PC-9 (cell line): ENCODE measurements around the gene CSNK1E. TPM values are rescaled to one million over a fixed set of nuclear protein-coding genes. Genes with fewer than 3 reads are reported as not detected.
A peak's percentile ranks its signal among the peaks of the same experiment; 100 is the strongest.

ENCODE experiments used
- BruUV-seq: library from RNA; stranded (reverse); fragments of 400-500 nt; replicated peaks from 2 replicates; lab custom pipeline; 2021; lab: Mats Ljungman, UMichigan
- CTCF ChIA-PET: fragments of 300-600 bp; sonication (Branson Sonifier 250); formaldehyde crosslinking; loops from one replicate; lab custom pipeline; 2022; ENCODE audit warnings: antibody characterized with exemption; lab: Charles Lee
- POLR2A ChIA-PET: fragments of 300-600 bp; sonication (Branson Sonifier 250); formaldehyde crosslinking; loops from one replicate; lab custom pipeline; 2022; ENCODE audit warnings: antibody characterized with exemption; ENCODE audit not compliant: unreplicated experiment; lab: Charles Lee
- DNase-seq, 2 experiments: peaks; one replicate each; pipeline versions ENCODE4 v3.0.0 to v3.0.0-alpha.2; 2015 to 2022; ENCODE audit warnings: mixed read lengths in 1 of 2
- H2AFZ ChIP-seq: fragments of 200-600 bp; sonication (generic); 2 replicates; pipeline ENCODE4 v1.8.1; 2017; ENCODE audit warnings: antibody characterized with exemption
- H3F3A ChIP-seq: fragments of 200-600 bp; sonication (generic); 2 replicates; pipeline ENCODE4 v1.8.1; 2017; ENCODE audit warnings: antibody characterized with exemption, mild to moderate bottlenecking, low read depth; ENCODE audit not compliant: insufficient read depth
- H3K27ac ChIP-seq: fragments of 200-600 bp; sonication (generic); 2 replicates; pipeline ENCODE4 v1.6.1; 2016; ENCODE audit warnings: mixed run types
- H3K27me3 ChIP-seq: fragments of 200-600 bp; sonication (generic); 2 replicates; pipeline ENCODE4 v1.6.1; 2016; ENCODE audit warnings: low read depth, mixed run types; ENCODE audit not compliant: insufficient read depth
- H3K36me3 ChIP-seq: fragments of 200-600 bp; sonication (generic); 2 replicates; pipeline ENCODE4 v1.6.1; 2016; ENCODE audit warnings: low read depth, mixed run types
- H3K4me1 ChIP-seq: fragments of 200-600 bp; sonication (generic); replicated peaks from 2 replicates; pipeline ENCODE4 v1.6.1; 2016; ENCODE audit warnings: mixed run types; ENCODE audit not compliant: insufficient read depth
- H3K4me2 ChIP-seq: fragments of 200-600 bp; sonication (generic); 2 replicates; pipeline ENCODE4 v1.6.1; 2017; ENCODE audit warnings: mixed run types
- H3K4me3 ChIP-seq: fragments of 200-600 bp; sonication (generic); 2 replicates; pipeline ENCODE4 v1.6.1; 2016; ENCODE audit warnings: mixed run types
- H3K79me2 ChIP-seq: fragments of 200-600 bp; sonication (generic); 2 replicates; pipeline ENCODE4 v1.6.1; 2017; ENCODE audit warnings: low read depth, mixed run types
- H3K9me2 ChIP-seq: fragments of 200-600 bp; sonication (generic); 2 replicates; pipeline ENCODE4 v1.8.1; 2017; ENCODE audit warnings: mild to moderate bottlenecking; ENCODE audit not compliant: insufficient read depth
- H3K9me3 ChIP-seq: fragments of 200-600 bp; sonication (generic); 2 replicates; pipeline ENCODE4 v1.8.1; 2016; ENCODE audit warnings: low read depth; ENCODE audit not compliant: insufficient read depth
- H4K20me1 ChIP-seq: fragments of 200-600 bp; sonication (generic); 2 replicates; pipeline ENCODE4 v1.8.1; 2017; ENCODE audit not compliant: insufficient read depth
- CTCF ChIP-seq: fragments of 200-600 bp; sonication (generic); conservative IDR thresholded peaks from 2 replicates; pipeline ENCODE4 v1.6.1; 2017; ENCODE audit warnings: mixed run types, antibody characterized with exemption, mild to moderate bottlenecking, moderate library complexity
- EZH2 ChIP-seq: fragments of 200-600 bp; sonication (generic); IDR thresholded peaks from 2 replicates; pipeline ENCODE4 v1.8.0; 2017; ENCODE audit warnings: antibody characterized with exemption, low read depth
- intact Hi-C: fragments of 100-400 bp; cut with micrococcal nuclease; formaldehyde crosslinking; loops from one replicate; pipeline ENCODE4 v1.10.0; 2022; ENCODE audit not compliant: unreplicated experiment
- total RNA-seq: library from RNA; stranded (reverse); gene quantifications from 2 replicates; pipeline ENCODE4 v1.2.3, GENCODE V29; 2021

The CSNK1E gene
- total RNA-seq, 1 experiment from 2014 or later, result 348 TPM

- Histone ChIP-seq H3K4me3 (peak overlapping the region; percentile 43; the same call in 1 of the 2 replicates), H3K4me2 (peak overlapping the region; percentile 79), H4K20me1 (peaks cover 22% of the 10 kb centered on the region), H3K79me2 (peaks cover 29% of the 10 kb centered on the region), H3K27ac (peak overlapping the region; percentile 80), H3K9me2 (no peaks in the 10 kb centered on the region), H3K4me1 (peaks cover 40% of the 10 kb centered on the region), H3F3A (peaks cover 48% of the 10 kb centered on the region), H3K9me3 (no peaks in the 10 kb centered on the region), H3K36me3 (0 out of 2 replicates have a peak, but pooled peaks cover 2% of the 10 kb centered on the region), H3K27me3 (no peaks in the 10 kb centered on the region), H2AFZ (peak overlapping the region; percentile 23; the same call in 1 of the 2 replicates)
- CTCF ChIA-PET, result interaction anchor here (0.7 to 1.3 kb wide), 2 partner anchors 29 to 250 kb away, joined by 8 to 17 read pairs; no protein-coding TSS in a partner anchor
- TF ChIP-seq CTCF (no peak), EZH2 (no peak)
- DNase-seq, result no peak
- BruUV-seq, result TSS peak; percentile 78
- intact Hi-C loops, result loop anchor here (10.0 kb wide), 1 partner anchor 386 kb away; the partner anchor contains the start of genes GTPBP1 and JOSD1
- POLR2A ChIA-PET, result interaction anchor here (0.5 kb wide), 1 partner anchor 35 kb away, joined by 5 read pairs; no protein-coding TSS in a partner anchor
These were observed 1.9 kb upstream of the CSNK1E start for GRCh38 chr22:38318792-38319773.

- Histone ChIP-seq H3K9me2 (no peaks in the 10 kb centered on the region), H2AFZ (peak overlapping the region; percentile 81), H3K9me3 (no peaks in the 10 kb centered on the region), H3K79me2 (peaks cover 39% of the 10 kb centered on the region), H3K4me3 (peak overlapping the region; percentile 60), H3K4me1 (peaks cover 44% of the 10 kb centered on the region), H3K27ac (peak overlapping the region; percentile 80), H3K27me3 (no peaks in the 10 kb centered on the region), H3K36me3 (0 out of 2 replicates have a peak, but pooled peaks cover 9% of the 10 kb centered on the region), H3F3A (peaks cover 46% of the 10 kb centered on the region), H4K20me1 (peaks cover 31% of the 10 kb centered on the region), H3K4me2 (peak overlapping the region; percentile 79)
- no peak for TF ChIP-seq EZH2
- TF ChIP-seq CTCF, result no peak
- intact Hi-C loops, result loop anchor here (2.0 to 10.0 kb wide), 2 partner anchors 189 to 387 kb away; partner anchors contain the start of genes DDX17, GTPBP1 and JOSD1
- CTCF ChIA-PET, result interaction anchor here (0.5 to 1.3 kb wide), 3 partner anchors 13 to 28 kb away, joined by 3 to 10 read pairs (median 8); no protein-coding TSS in a partner anchor
- no TSS peak for BruUV-seq
- POLR2A ChIA-PET, result interaction anchor here (0.5 to 0.7 kb wide), 7 partner anchors 18 to 252 kb away, joined by 3 to 8 read pairs (median 5); partner anchors contain the start of gene DMC1
- DNase-seq, result peak; percentile 87 to 99
These were observed 922 bp upstream of the CSNK1E start for GRCh38 chr22:38317995-38318715.
